Activated CD8-positive, alpha-beta T cell treated with anti-CD3 and anti-CD28 coated beads for 36 hours (primary cell): ENCODE measurements around the gene SAMM50. TPM values are rescaled to one million over a fixed set of nuclear protein-coding genes. Genes with fewer than 3 reads are reported as not detected.
"Not testable (repeated sequence)": the region's sequence is repeated elsewhere in the genome, so short reads cannot be mapped to it uniquely, and the experiment has no call there.

Experiments
- ATAC-seq: fragments of 200-7000 bp; cut with Tn5 transposase; one replicate; pipeline ENCODE4 v1.10.0; 2021; ENCODE audit warnings: mild to moderate bottlenecking, moderate library complexity
- CTCF ChIA-PET: fragments of 350-600 bp; sonication (Branson Sonifier 250); formaldehyde crosslinking; loops from one replicate; lab custom pipeline; 2021; ENCODE audit warnings: antibody characterized with exemption; lab: Charles Lee
- POLR2A ChIA-PET: fragments of 350-600 bp; sonication (Branson Sonifier 250); formaldehyde crosslinking; loops from one replicate; lab custom pipeline; 2021; ENCODE audit warnings: antibody characterized with exemption; lab: Charles Lee
- DNase-seq: peaks from one replicate; pipeline ENCODE4 v3.0.0-alpha.2; 2020
- H3K27ac Mint-ChIP-seq: one replicate; pipeline ENCODE4 v1.8.0; 2021; ENCODE audit warnings: mild to moderate bottlenecking, mixed read lengths
- H3K27me3 Mint-ChIP-seq: one replicate; pipeline ENCODE4 v1.8.0; 2021; ENCODE audit warnings: mixed read lengths
- H3K36me3 Mint-ChIP-seq: one replicate; pipeline ENCODE4 v1.8.0; 2021; ENCODE audit warnings: low read depth, mixed read lengths
- H3K4me1 Mint-ChIP-seq: one replicate; pipeline ENCODE4 v1.8.0; 2021; ENCODE audit warnings: low read depth, mixed read lengths
- H3K4me3 Mint-ChIP-seq: one replicate; pipeline ENCODE4 v1.8.0; 2021; ENCODE audit warnings: mild to moderate bottlenecking, moderate library complexity, mixed read lengths
- H3K9me3 Mint-ChIP-seq: one replicate; pipeline ENCODE4 v1.8.0; 2021; ENCODE audit warnings: mixed read lengths
- intact Hi-C: fragments of 100-400 bp; cut with micrococcal nuclease; formaldehyde crosslinking; loops from one replicate; pipeline ENCODE4 v1.10.0; 2022
- total RNA-seq, 2 experiments: library from RNA; stranded (reverse); gene quantifications; one replicate each; pipeline ENCODE4 v1.2.3, GENCODE V29; 2021
- TF ChIP-seq, protein P1 (sequence below): fragments of 200-600 bp; IDR thresholded peaks from one replicate; pipeline ENCODE4 v1.8.0; 2022; ENCODE audit warnings: antibody characterized with exemption, mild to moderate bottlenecking

The SAMM50 gene
- total RNA-seq, 2 experiments from 2014 or later: 41.7 to 42.2 TPM

DNA sequence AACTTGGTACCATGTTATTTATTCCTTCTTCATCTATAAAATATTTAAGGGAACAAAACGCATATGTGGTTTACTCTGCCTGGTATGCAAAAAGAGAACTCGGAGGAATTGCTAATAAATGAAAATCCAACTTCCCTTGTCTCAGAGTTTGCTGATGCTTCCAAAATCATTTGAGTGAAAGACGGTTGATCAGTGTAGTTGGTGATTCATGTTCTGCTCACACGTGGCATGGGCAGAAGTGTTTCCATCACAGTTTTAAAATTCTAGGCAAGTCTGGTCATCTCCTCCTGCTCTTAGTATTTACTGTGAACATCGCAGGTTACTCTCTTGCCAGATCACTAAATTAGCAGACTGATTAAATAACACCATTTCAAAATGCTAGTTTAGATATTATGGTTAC lies 56.9 kb downstream of the SAMM50 start:
- ChIA-PET CTCF (interaction anchor here (1.2 kb wide), 1 partner anchor 19 kb away, joined by 5 read pairs; no protein-coding TSS in a partner anchor), POLR2A (no interaction called here)
- H3K27me3 Mint-ChIP-seq: no peaks in the 10 kb centered on the region
- no peaks in the 10 kb centered on the region for H3K4me1 Mint-ChIP-seq
- no peak overlapping the region for H3K4me3 Mint-ChIP-seq
- TF ChIP-seq, protein P1, sequence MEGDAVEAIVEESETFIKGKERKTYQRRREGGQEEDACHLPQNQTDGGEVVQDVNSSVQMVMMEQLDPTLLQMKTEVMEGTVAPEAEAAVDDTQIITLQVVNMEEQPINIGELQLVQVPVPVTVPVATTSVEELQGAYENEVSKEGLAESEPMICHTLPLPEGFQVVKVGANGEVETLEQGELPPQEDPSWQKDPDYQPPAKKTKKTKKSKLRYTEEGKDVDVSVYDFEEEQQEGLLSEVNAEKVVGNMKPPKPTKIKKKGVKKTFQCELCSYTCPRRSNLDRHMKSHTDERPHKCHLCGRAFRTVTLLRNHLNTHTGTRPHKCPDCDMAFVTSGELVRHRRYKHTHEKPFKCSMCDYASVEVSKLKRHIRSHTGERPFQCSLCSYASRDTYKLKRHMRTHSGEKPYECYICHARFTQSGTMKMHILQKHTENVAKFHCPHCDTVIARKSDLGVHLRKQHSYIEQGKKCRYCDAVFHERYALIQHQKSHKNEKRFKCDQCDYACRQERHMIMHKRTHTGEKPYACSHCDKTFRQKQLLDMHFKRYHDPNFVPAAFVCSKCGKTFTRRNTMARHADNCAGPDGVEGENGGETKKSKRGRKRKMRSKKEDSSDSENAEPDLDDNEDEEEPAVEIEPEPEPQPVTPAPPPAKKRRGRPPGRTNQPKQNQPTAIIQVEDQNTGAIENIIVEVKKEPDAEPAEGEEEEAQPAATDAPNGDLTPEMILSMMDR: no peak
- intact Hi-C loops: no loop called here
- H3K36me3 Mint-ChIP-seq: no peaks in the 10 kb centered on the region
- ATAC-seq (no peak), DNase-seq (no peak)
- no peaks in the 10 kb centered on the region for H3K9me3 Mint-ChIP-seq
- no peak overlapping the region for H3K27ac Mint-ChIP-seq

DNA sequence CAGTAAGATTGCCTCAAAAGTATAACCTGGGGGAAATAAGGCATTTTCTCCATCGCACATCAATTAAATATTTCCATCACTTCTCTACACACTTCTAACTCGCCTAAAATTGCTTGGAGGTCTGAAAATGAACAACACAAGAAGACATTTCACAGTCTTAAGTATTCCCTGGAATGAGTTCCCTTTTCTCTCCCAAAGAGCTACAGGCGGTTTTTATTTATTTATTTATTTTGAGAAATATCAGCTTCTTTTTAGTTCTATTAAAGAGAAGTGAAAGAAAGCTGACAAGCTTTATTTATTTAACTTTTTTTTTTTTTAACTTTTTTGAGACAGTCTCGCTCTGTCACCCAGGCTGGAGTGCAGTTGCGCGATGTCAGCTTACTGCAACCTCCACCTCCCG lies 57.3 kb downstream of the SAMM50 start:
- intact Hi-C loops: no loop called here
- ChIA-PET POLR2A (no interaction called here), CTCF (interaction anchor here (1.2 kb wide), 1 partner anchor 19 kb away, joined by 5 read pairs; no protein-coding TSS in a partner anchor)
- Mint-ChIP-seq H3K9me3 (no peaks in the 10 kb centered on the region), H3K27me3 (no peaks in the 10 kb centered on the region), H3K27ac (no peak overlapping the region), H3K4me1 (no peaks in the 10 kb centered on the region), H3K36me3 (no peaks in the 10 kb centered on the region), H3K4me3 (no peak overlapping the region)
- ATAC-seq: no peak
- TF ChIP-seq, protein P1: no peak
- no peak for DNase-seq

DNA sequence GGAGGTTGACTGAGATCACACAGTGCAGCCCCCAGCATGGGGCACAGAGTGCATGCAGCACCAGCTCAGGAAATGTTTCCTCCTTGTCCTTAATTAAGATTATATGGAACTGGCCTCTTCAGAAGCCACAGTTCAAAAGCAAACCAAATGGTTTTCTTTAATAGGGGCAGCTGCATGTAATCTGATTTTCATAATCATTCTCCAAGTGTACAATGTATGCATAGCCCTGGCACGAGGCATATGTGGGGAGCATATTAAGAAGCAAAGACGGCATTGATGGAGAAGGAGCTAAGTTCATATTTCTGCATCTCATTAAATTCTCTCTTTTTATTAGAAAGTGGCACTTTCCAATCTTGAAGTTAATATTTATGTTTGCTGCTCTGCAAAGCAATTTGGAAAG lies 59.0 kb downstream of the SAMM50 start:
- H3K27ac Mint-ChIP-seq: no peak overlapping the region
- ATAC-seq (no peak), DNase-seq (no peak)
- intact Hi-C loops: no loop called here
- H3K4me1 Mint-ChIP-seq: no peaks in the 10 kb centered on the region
- TF ChIP-seq, protein P1: no peak
- H3K36me3 Mint-ChIP-seq: no peaks in the 10 kb centered on the region
- no peaks in the 10 kb centered on the region for H3K27me3 Mint-ChIP-seq
- H3K9me3 Mint-ChIP-seq: no peaks in the 10 kb centered on the region
- H3K4me3 Mint-ChIP-seq: no peak overlapping the region
- ChIA-PET POLR2A (interaction anchor here (1.4 to 1.7 kb wide), 2 partner anchors 11 to 60 kb away, joined by 3 read pairs; no protein-coding TSS in a partner anchor), CTCF (interaction anchor here (0.8 kb wide), 1 partner anchor 21 kb away, joined by 3 read pairs; no protein-coding TSS in a partner anchor)

DNA sequence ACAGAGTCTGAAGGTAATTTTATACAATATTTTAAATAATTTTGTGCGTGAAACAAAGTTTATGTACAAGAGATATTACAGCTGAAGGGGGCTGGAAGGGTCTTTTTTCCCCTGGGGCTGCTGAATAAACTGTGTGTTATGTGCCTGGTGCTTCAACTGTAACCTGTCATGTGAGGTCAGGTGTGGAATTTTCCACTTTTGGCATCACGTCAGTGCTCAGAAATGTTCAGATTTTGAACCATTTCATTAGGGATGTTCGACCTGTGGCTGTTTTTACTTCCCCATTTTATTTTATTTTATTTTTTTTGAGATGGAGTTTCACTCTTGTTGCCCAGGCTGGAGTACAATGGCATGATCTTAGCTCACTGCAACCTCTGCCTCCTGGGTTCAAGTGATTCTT lies 61.3 kb downstream of the SAMM50 start:
- CTCF ChIA-PET, H3K27me3 Mint-ChIP-seq, H3K4me1 Mint-ChIP-seq, H3K36me3 Mint-ChIP-seq, H3K4me3 Mint-ChIP-seq, H3K9me3 Mint-ChIP-seq, ATAC-seq, H3K27ac Mint-ChIP-seq, POLR2A ChIA-PET, DNase-seq, intact Hi-C loops: not testable (repeated sequence)

DNA sequence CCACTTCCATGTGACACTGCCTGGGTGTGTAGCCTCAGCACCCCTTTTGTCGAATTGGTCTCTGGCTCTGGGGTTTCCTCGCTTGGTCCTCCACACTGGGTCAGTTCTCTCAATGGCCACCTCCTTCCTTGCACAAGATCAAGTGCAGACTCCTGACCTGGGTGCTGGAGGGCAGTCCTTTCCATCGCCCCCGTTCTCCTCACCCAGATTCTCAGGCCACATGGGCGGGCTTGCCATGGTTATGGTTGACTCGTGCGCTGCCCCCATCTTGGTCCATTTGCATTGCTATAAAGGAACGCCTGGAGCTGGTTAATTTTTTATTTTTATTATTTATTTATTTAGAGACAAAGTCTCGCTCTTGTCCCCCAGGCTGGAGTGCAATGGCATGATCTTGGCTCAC lies 63.4 kb downstream of the SAMM50 start:
- TF ChIP-seq, protein P1: no peak
- POLR2A ChIA-PET: no interaction called here

More for the DNA sequence above, 63.4 kb downstream of the SAMM50 start:
- H3K36me3 Mint-ChIP-seq: peaks cover 14% of the 10 kb centered on the region
- no peaks in the 10 kb centered on the region for H3K27me3 Mint-ChIP-seq
- CTCF ChIA-PET: interaction anchor here (2.4 kb wide), 1 partner anchor 25 kb away, joined by 11 read pairs; no protein-coding TSS in a partner anchor
- H3K9me3 Mint-ChIP-seq: no peaks in the 10 kb centered on the region
- intact Hi-C loops: no loop called here
- no peak overlapping the region for H3K27ac Mint-ChIP-seq
- DNase-seq (no peak), ATAC-seq (no peak)
- peaks cover 14% of the 10 kb centered on the region for H3K4me1 Mint-ChIP-seq
- H3K4me3 Mint-ChIP-seq: no peak overlapping the region
